Activated CD8-positive, alpha-beta memory T cell treated with anti-CD3 and anti-CD28 coated beads for 48 hours (primary cell): ENCODE results near the gene HTR3A.
"Not testable (repeated sequence)": the region's sequence is repeated elsewhere in the genome, so short reads cannot be mapped to it uniquely, and the experiment has no call there.

Experiments used
- DNase-seq, 3 experiments: peaks; one replicate each; pipeline ENCODE4 v3.0.0-alpha.2; 2020; ENCODE audit warnings: low read depth in 2 of 3, low spot score in 2 of 3

HTR3A gene

GRCh38 chr11:113974741-113975470 is at the start of gene HTR3A:
Gene HTR3A (plus strand): TSS chr11:113975108. CDS start chr11:113975326, 218 bp downstream.
- DNase-seq = no peak

- DNase-seq = no peak
Observed at GRCh38 chr11:113926273-113927197, 48.4 kb upstream of the HTR3A start.

DNA sequence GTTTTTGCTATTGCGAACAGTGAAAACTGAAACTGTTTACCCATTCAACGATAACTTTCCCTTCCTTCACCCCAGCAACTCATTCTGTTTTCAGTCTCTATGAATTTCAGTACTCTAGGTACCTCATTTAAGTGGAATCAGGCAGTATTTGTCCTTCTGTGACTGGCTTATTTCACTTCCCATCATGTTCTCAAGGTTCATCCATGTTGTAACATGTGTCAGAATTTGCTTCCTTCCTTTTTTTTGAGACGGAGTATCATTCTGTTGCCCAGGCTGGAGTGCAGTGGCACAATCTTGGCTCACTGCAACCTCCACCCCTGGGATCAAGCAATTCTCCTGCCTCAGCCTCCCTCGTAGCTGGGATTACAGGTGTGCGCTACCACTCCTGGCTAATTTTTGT is 46.6 kb upstream of the HTR3A start:
- DNase-seq = no peak

- DNase-seq = no peak
Observed at GRCh38 chr11:113932788-113933187, 42.1 kb upstream of the HTR3A start.

DNA sequence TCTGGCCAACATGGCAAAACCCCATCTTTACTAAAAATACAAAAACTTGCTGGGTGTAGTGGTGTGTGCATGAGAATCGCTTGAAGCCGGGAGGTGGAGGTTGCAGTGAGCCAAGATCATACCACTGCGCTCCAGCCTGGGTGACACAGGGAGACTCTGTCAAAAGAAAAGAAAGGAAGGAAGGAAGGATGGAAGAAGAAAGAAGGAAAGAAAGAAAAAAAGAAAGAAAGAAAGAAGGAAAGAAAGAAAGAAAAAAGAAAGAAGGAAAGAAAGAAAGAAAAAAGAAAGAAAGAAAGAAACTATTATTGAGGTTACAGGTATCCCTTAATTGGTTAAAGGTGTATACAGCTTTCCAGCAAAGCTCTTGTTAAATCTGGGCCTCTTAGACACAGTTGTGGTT is 40.7 kb upstream of the HTR3A start:
- DNase-seq = not testable (repeated sequence)

DNA sequence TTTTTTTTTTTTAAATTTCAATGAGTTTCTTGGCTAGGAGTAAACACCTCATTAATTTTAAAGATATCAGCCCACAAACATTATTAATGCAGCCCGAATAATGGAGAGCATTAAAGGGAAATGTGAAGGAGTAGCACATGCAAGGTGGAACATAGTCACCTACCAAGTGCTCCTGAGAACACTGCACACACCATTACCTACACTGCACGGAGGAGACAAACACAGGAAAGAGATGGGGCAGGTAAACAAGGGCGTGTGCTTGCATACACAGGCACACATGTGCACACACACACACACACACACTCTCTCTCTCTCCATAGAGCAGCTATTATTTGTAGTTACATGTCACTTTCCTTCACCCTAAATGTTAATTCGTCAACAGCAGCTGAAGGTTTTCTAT is 40.1 kb upstream of the HTR3A start:
- DNase-seq = no peak

- no peak for DNase-seq
Observed at GRCh38 chr11:113935858-113936257, 39.0 kb upstream of the HTR3A start.

DNA sequence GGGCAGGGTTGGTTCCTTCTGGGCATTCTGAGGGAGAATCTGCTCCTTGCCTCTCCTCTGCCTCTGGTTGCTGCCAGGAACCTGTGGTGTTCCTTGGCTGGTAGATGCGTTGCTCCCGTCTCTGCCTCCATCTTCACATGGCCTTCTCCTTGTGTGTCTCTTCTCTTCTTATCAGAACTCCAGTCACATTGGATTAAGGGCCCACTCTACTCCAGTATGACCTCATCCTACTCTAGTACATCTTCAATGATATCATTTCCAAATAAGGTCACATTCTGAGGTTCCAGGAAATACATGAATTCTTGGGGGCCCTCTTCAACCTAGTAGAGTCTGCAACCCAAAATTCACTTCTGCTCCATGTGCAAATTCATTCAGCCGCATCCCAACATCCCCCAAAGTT is 37.0 kb upstream of the HTR3A start:
- DNase-seq = no peak

GRCh38 chr11:113942256-113942655 is 32.7 kb upstream of the HTR3A start:
- DNase-seq = no peak

DNA sequence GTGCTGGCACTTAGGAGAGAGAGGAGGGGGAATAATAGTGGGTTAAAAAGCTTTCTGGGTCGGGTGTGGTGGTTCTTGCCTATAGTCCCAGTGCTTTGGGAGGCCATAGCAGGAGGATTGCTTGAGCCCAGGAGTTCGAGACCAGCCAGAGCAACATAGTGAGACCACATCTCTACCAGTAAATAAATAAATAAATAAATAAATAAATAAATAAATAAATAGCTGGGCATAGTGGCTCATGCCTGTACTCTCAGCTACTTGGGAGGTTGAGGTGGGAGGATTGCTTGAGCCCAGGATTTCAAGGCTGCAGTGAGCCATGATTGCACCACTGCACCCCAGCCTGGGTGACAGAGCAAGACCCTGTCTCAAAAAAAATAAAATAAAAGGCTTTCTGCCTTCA is 28.7 kb upstream of the HTR3A start:
- not testable (repeated sequence) for DNase-seq

DNA sequence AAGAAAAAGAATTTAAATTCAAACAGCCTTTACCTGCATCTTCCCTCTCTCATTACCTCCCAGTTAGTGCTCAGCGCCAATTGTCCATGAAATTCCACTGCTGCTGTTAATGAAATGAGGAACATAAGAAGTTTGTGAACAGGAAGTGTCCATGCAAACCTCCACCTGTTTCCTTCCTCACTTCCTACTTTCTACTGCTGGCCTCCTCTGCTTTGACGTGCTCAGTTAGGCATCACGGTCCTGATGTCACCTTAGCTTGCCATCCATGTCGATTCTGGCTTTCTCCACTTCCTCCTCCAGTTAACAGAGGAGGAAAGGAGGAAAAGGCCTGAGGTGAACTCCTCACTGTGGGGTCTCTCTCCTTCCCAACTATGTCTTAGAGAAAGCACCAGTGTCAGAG is 26.9 kb upstream of the HTR3A start:
- no peak for DNase-seq

- no peak for DNase-seq
Observed at GRCh38 chr11:113949891-113950290, 25.0 kb upstream of the HTR3A start.

DNA sequence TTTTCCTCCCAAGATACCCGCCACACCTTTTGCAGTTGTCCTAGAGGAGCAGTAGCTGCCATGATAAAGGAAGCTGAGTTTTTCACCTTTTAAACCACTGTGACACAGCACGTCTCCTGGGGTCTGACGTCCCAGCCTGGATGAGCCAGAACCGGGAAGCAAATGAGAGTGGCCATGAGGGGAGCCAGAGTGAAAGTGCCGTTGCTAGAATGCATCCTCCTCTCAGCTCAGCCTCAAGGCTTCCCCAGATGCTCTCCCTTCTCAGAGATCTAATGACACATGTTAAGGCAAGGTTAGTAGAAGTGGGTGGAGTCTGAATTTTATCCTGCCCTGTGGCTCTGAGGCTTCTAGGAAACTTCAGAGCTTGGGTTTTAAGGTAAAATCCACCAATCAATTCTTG is 23.4 kb upstream of the HTR3A start:
- no peak for DNase-seq

DNA sequence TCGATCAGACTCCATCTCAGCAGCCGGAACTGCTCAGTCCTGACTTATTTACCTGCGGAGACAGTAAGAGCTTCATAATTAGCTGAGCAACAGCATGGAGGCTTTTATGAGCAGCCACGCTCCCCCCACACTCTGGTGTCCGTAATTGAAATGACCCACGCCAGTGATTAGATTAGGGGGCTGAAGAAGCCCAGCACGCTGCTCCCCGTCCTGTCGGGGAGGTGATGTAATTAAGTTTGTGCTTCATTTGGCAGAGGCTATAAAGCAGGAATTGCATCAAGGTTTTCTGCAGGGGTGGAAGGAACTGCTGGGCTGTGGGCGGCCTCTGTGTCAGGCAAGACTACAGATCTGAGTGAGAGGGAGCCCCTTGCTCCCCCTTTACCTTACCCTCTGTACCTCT is 22.8 kb upstream of the HTR3A start:
- no peak for DNase-seq

GRCh38 chr11:113952588-113952987 is 22.3 kb upstream of the HTR3A start:
- no peak for DNase-seq

DNA sequence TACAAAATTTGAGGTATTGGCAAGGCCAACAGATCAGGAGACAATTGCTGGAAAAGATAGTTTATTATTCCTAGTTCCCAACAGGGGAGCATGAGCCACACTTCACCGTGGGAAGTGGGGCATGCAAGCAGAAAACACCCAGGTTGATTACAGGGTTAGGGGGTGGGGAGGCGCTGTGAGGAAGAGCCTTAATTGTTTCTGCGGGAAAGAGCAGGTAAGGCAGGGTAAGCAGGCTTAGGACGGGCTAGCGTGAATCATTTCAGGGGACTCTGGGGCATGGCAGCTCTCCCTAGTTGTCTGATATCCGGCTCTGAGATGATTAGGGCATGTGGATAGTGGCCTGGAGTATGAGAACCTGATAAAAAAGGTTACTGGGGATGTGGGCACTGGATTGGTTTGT is 20.7 kb upstream of the HTR3A start:
- no peak for DNase-seq

- no peak for DNase-seq
Observed at GRCh38 chr11:113956986-113957385, 17.9 kb upstream of the HTR3A start.

DNA sequence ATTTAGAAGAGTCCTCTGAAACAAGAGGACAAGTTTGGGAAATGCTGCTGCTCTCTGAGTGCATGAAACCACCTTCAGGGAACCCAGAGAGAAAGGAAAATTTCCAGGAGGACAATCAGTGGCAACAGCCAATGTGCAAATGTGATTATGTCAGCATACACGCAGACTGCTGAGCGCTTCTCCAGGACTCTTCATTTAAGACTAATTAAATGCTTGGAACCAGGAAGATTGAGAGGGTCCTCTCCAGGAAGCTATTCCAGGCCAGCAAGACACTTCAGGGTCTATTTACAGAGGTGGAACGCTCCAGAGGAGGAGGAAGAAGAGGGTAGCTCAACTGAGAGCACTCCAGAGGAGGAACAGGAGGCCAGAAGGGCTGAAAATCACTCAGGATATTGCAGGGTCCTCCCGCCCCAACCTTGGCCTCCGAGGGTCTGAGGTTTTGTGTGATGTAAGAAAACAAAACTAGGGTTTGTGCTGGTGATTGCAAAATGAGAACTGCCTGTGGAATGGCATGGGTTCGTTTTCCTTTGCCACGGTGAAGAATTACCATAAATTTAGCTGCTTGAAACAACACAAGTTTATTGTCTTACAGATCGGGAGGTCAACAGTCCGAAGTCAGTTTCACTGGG is 14.1 kb upstream of the HTR3A start:
- DNase-seq = no peak

- no peak for DNase-seq
Observed at GRCh38 chr11:113967361-113967760, 7.5 kb upstream of the HTR3A start.

- DNase-seq = no peak
Observed at GRCh38 chr11:113971506-113972195, 3.3 kb upstream of the HTR3A start.

DNA sequence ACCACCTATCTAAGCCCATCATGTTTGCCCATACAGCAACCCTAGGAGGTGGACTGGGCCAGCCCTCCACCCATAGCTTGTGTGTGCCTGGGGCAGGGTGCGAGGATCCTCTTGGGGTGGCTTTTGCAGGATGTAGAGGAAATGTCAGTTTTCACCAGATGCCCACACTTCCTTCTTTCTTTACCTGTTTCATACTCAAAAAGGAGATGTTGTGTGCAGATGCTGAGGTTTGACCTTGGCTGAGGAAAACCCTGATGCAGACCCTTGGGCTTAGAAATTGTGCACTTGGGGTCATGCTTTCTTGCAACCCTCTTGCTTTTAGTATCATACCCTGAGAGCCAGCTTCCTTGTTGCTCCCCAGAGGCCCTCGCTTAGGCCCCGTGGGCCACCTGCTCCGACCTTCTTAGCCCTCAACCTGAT is 2.2 kb downstream of the HTR3A start:
- no peak for DNase-seq
